GM21786 (cell line): ENCODE measurements around the gene KLF3.

Source experiments
- ATAC-seq: cut with Tn5 transposase; IDR thresholded peaks from one replicate; pipeline ENCODE4 v1.9.1; 2021; ENCODE audit not compliant: unreplicated experiment

KLF3 gene

DNA sequence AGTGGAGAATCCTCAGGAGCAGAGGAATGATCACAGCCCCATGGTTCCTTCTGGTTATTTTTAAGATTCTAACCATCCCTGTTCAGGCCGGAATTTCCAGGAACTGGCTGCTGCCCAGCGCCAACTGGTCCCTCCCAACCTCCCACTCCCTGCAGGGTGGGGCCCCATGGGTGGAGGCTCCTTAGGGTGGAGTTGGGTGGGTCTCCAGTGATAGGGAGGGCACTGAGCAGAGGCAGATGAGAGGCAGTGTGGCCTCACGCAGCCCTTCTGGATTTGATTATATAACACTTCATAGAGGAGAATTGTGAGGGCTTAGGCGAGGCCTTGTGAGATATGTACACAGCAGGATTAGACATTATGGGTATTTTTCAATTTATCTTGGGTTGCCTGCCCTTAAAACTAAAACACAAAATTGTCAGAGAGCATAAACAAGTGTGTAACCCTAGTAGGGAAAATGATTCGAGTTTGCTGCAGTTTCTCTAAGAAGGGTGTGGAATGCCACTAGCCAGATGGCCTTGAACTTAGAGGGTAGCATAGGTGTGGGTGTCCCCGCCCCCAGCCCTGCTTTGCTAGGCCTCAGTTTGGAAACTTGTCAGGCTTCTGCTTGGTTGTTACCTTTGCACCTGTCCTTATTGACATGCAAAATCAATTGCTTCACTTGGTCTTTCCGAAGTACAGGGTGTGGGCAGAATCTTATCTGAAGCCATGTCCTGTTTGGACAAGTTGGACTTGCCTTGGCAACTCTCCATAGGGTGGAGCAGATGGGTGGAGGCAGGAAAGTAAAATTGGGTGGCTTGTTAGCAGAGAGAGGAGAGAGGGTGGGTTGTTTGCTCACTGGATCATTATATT lies 9.4 kb downstream of the KLF3 start:
- ATAC-seq: no peak

DNA sequence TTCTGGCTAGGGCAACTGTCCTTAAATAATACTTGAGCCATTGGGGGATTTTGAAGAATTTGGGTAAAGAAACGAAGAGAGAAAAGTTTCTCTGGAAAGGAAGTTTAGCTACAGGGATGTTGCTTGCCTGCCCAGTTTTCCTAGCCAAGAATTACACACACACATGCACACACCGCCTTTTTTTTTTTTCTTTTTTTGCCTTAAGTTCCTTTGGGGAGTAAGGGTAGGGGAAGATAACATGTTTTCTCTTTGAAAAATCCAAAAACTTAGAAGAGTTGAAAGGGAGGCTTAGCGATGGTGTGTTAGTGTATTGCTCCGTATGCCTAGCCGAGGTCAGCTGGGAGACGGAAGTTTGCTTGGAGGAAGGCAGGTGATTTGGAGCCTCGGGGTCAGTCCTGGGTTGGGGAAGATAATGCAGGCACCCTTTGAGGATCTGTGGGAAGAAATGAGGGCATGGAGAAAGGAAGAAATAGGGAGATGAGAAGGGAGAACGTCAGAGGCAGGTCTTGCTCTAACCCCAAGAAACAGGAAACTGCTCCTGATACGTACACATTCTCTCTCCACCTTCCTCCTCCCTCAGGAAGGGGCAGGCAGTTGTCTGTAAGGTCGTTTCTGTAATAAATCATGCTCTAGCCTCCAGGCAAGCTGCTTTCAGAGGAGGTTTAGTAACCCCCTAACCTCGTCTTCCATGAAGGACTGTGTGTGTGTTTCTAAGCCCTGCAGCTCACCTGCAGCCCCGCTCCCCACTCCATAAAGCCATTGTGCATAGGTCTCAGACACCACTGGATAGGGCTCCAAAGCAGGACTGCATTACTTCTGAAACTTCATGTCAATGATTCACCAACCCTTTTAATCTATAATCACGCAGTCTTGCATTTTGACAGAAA lies 10.5 kb downstream of the KLF3 start:
- ATAC-seq: no peak

DNA sequence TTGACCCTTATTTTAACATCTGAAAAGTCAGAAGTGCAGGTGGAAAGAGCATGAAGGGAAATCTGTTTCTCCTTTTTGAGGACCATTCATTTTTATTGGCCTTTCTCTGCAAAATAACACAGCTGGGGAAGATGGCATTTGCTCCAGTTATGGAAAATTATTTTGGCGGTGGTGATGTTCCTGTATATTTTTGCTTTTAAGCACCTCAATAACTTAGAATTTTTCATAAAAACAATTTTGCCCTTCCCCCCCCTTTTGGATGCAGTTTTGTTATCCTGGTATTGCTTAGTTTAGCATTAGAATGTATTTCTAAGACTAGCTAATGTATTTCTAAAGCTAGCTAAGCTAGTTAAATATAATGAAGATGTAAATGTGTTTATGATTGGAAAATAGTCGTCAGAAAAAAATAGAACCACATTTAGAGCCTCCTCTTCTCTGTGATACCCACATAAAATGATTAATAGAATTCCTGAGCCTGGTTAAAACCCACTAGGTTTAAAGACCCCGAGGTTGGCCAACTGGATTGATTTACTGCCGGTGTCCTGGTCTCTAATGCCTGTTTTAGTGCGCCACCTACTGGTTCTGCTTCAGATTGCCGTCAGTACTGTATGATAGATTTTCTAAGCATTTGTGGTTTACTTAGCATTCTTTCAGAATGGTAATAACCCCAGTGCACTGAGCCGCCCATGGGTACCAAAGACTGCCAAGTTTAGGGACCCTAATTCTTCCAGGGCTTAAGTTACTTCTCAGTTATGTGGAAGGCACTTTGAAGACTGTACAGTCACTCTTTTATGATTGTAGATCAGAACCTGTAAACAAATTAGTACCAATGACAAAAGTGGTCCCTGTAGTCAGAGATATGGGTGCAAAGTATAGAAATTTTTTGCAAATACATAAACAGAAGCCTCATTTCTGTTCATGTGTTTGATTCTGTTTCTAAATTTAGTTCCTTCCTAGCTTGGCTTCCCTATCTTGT lies 11.4 kb downstream of the KLF3 start:
- peak; percentile 74 for ATAC-seq

DNA sequence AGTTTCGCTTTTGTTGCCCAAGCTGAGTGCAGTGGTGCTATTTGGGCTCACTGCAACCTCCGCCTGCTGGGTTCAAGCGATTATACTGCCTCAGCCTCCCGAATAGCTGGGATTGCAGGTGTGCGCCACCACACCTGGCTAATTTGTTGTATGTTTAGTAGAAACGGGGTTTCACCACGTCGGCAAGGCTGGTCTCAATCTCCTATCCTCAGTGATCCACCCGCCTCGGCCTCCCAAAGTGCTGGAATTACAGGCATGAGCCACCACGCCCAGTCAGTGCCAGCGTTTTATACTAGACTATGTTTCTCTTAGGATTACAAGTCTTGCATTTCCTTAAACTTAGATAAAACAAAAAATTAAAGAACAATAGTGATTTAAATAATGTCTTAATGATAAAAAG lies 13.0 kb downstream of the KLF3 start:
- no peak for ATAC-seq

DNA sequence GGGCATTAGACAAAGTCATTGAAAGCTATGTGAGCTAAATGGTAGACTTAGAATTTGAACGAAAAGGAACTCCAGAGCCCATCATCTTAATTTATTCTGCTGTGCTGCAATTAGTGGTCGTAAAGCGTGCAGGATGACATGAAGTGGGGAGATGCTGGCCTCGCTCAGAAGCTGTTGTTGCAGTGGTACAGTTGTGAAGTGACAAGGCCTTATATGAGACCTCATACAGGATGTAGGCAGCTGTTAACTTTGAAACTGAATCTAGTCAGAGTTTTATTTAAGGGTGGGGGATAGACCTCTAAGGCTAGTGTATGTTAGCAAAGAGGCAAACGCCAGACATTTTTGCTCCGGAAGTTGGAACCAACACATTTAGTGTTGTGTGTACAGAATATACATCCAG lies 13.4 kb downstream of the KLF3 start:
- ATAC-seq: no peak

DNA sequence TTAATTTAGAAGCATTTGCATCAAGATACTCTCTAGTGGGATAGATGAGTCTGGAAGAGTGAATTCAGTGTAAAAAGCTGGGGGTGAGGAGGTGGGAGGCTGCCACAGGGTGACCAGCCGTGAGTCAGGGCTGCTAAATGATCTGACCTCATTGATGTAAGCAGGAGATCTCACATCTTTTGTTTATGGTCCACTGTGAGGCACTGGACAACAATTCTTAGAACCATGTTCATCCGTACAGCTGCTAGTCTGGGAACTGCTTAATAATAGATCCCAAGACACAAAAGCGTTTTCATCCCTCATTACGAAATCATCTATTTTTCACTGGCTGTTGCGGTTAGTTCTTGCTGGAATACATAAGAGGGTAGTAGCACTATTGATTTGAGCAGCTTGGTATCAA lies 14.1 kb downstream of the KLF3 start:
- ATAC-seq: no peak

DNA sequence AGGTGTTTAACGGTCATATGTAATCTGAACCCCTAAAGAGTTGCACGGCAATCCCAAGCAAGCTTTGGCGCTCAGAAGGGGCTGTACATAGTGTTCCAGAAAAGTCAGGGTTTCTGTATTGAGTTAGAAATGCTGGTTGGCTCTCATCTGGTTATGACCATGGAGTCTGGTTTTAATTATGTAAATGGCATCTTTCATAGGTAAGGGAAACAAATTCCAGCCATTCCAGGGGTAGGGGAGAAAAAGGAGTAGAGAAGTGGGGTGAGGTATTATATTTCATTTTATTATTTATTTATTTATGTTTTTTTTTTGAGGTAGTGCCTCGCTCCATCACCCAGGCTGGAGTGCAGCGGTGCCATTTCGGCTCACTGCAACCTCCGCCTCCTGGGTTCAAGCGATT lies 15.9 kb downstream of the KLF3 start:
- ATAC-seq: no peak

DNA sequence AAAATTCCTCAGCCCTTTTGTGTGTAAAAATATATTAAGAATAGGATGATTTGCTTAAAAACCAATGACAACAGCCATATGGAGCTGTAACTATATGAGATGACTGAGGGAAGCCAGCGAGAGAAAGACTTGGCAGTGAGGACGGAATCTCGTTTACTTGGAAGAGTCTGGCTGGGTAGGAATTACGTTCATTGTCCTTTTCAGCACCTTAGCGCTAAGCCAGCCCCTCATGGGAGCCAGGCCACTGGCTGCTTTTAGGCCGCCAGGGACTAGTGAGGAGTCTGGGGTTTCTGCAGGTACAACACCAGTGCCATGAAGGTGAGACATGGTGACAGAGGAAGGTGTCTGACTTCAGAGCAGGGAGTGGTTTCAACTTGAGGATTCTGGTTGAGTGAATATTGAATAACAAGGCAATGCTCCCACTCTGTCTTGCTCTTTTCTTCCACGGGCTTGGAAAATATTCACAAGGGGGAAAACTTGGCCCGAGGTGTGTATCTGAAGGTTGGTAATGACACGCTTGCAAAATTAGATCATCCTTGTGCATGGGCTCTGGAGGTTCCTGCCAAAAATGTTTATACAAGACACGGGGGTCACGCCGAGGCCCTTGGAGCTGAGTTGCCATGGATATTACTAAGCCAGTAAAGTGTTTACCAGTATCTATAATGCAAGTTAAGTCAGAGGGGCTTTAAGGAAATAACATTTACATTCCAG lies 17.4 kb downstream of the KLF3 start:
- no peak for ATAC-seq

DNA sequence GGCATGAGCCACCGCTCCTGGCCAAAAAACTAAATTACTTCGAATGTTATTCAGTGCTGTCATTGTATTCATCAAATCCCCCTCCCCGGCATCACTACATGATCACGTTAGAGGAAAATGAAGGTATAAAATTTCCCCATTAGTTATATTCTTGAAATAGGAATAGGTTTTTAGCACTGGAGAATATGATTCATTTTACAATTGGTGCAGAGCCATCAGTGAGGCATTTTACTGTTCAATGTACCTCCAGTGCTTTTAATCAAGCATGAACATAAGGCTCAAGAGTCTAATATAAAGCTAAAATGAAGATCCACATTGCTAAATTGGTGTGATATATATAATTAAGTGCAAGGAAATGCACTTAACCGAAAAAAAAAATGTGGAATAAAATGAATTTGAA lies 18.3 kb downstream of the KLF3 start:
- no peak for ATAC-seq

DNA sequence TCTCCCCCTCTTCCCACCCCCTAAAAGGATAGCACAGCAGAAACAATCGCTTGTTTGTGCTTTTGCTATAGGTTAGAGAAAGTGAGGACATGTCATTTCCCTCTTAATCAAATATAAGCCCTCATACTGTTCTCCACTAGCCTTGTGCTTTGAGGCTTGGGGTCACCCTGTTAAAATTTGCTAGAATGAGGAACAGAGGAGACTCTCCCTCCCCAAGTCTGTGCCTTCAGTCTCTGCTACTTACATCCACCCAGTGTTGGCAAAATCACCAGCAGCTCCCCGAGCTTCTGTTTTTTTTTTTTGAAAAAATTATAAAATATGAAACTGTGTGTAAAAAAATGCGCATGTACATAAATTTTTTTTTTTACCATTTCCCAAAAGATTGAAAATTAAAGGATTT lies 19.3 kb downstream of the KLF3 start:
- ATAC-seq: no peak

DNA sequence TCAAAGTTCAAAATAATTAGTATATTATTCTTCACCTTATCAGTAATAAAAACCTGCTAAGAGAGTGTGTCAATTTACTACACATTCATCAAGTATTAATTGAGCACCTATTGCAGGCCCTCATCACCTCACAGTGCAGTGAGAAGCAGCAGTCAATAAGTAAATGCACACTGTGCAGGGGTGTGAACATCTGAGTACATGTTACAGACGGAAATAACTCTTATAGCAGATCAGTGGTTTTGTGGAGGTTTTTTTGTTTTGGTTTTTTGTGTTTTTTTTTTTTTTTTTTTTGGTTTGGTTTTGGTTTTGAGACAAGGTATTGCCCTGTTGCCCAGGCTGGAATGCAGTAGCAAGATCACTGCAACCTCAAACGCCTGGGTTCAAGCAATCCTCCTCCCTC lies 20.3 kb downstream of the KLF3 start:
- no peak for ATAC-seq

DNA sequence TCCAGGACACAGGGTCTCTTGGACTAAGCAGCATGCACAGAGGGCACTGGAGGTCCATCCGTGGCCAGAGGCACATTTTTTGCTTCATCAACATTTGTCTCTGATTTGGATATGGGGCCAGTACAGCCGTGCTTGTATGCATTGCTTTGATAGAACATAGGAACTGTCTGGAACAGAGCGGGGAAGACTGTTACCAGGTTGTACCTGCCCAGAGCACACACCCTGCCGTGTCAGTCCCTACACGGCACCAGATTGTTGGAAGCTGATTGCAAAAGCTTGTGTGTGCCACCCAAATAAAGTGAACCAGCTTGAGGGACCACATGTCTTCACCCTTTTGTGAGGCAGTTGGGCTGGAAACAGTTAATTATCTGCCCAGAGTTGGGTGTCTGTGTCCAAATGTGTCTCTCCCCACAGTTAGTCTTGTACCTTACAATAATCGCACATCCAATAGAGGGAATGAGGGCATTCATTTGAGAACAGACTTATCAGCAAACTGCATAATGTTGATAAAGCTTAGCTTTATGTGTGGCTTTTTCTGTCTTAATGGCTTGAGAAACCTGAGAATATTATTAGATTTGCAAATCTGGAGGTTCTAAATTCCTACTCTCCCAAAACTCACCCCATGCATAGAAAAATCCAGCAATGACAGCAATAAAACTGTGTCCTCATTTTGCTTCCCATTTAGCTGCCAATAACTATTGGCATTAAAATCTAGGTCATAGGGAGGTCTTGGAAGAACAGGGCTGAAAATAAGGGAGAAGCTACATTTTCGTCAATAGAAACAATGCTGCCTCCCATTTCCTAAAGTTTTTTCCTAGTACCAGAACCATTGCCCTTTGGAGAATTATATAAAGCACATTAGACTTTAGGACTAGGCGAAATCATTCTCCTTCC lies 21.2 kb downstream of the KLF3 start:
- no peak for ATAC-seq

DNA sequence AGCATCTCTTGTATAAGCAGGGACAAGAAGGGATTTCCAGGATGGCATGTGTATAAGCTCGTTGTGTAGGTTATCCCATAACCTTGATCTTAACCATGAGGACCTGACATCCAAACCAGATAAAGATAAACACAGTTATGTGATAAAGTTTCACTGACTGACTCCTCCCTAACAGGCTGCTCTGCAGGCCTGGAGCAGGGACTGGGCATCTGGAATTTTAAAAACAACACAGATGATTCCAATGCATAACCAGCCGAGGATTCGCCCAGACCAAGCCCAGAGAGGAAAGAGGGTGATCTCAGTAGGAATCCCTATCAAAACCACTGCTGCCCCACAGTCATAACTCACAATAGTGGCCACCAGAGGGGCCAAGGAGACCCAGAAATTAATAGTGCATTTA lies 22.7 kb downstream of the KLF3 start:
- ATAC-seq: no peak

DNA sequence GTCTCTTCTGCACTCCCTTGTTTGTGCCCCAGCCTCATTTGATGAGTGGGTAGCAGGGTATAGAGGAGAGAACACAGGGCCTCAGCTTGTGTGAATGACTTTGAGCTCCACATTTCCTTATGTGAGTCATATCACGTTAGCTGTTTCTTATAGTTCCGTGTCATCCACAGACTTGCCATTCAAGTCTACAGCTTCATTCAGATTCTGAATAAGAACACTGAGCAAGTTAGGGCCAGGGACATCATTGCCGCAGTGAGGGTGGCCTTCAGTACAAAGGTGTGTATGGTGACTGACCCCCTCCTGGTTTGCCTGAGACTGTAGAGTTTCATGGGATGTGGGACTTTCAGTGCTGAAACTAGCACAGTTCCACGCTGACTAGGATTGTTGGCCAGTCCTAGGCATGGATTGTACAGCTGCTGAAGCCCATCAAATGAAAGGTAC lies 23.6 kb downstream of the KLF3 start:
- no peak for ATAC-seq

DNA sequence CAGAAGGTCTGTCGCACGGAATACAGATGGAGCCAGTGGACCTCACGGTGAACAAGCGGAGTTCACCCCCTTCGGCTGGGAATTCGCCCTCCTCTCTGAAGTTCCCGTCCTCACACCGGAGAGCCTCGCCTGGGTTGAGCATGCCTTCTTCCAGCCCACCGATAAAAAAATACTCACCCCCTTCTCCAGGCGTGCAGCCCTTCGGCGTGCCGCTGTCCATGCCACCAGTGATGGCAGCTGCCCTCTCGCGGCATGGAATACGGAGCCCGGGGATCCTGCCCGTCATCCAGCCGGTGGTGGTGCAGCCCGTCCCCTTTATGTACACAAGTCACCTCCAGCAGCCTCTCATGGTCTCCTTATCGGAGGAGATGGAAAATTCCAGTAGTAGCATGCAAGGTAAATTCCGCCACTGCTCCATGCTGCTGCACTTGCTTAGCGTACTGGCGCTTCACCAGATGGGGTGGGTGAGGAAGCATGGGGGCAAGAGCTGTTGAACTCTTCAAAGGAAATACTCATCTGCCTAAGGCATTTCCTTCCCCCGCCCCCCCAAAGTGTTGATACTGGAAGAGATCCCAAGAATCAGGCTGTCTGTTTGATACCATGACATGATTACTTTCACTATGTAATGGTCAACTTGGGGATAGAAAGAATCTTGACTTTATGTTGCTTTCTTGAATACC lies 24.8 kb downstream of the KLF3 start:
- ATAC-seq: no peak

DNA sequence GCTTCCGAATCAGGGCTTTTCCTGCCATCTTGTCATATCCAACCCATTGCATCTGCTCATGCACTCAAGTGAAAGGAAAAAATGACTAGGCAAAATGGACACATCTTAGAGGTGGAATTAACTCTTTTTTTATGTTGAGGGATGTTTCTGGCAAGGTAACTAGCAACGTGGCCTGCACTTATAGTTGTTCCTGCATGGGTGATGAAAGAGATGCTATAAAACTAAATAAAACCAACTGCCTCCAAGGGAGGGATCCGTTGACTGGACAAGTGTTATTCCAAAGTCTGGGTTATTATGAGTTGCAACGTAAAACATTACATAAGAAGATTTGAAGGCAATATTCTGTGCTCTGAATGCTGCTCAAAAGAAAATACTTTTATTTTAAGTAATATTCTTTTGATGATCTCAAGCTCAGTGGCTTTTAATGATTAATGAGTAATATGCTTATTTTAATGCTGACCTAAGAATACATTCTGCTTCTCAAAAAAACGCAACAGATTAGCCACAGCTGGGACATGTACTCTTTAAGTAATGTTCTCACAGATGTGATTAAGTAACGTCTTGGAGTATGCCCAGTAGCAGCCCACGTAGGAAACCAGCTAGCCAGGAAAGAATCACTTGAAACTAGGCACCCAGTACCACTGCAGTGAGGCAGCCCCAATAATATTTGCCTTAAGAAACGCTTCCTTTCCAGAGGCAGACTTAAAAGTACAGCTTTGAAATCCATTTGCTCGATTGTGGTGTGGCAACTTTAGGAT lies 27.4 kb downstream of the KLF3 start:
- ATAC-seq: no peak

DNA sequence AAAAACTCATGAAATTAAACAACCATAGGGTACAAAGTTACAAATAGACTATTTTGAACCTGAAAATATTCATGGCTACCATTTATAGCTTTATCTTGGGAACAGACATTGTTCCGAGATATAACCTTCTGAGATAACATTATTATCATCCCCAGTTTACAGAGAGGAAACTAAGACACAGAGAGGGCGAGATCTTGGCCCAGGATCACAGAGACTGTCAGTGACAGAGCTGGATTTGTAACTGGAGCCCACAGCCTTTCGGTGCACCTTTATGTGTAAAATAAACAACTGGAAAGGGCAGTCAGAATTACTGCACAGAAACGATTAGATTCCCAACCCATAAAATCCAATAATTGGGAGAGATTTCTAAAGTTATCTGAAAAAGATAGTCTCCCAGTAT lies 28.4 kb downstream of the KLF3 start:
- no peak for ATAC-seq

DNA sequence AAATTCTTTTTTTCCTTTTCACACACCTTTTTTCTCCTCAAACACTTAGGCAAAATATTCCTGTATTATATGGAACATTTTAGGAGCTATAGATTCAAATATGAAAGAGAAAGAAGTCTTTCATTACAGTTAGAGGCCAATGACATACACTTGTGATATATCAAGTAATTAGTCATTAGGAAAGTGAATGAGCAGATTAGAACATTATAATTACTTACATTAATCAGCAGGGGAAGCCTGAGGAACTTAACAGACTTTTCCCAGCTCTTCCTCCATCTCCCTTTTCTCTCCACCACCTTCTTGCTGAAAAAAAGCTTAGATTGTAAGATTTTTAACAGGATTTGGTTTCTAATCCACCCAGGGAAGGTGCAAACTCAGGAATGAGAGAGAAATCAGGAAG lies 29.6 kb downstream of the KLF3 start:
- no peak for ATAC-seq
